ENCODE data around the gene MKRN2OS.

DNA sequence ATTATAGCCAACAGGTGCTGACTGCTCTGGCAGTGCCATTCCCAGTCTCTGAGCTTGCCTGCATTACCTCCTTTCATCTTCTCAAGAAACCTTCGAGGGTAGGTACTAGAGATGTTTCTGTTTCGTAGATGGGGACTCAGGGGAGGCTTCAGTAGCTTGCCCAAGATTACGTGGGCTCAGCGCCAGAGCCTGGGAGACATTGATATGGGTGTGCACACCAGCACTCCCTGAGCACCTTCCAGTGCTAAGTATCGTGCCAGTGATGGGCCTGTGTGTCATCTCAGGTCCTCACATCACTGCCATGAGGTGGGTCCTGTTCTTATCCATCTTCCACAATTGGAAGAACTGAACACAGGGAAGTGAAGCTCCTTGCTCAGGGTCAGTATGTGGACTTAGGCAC lies 45.8 kb downstream of the MKRN2OS start:
- TF ChIP-seq POLR2AphosphoS5 (IDR thresholded peaks at IDR 0.05) (no peak), POLR2A (IDR thresholded peaks at IDR 0.05) (no peak)
- TF ChIP-seq, protein P1, sequence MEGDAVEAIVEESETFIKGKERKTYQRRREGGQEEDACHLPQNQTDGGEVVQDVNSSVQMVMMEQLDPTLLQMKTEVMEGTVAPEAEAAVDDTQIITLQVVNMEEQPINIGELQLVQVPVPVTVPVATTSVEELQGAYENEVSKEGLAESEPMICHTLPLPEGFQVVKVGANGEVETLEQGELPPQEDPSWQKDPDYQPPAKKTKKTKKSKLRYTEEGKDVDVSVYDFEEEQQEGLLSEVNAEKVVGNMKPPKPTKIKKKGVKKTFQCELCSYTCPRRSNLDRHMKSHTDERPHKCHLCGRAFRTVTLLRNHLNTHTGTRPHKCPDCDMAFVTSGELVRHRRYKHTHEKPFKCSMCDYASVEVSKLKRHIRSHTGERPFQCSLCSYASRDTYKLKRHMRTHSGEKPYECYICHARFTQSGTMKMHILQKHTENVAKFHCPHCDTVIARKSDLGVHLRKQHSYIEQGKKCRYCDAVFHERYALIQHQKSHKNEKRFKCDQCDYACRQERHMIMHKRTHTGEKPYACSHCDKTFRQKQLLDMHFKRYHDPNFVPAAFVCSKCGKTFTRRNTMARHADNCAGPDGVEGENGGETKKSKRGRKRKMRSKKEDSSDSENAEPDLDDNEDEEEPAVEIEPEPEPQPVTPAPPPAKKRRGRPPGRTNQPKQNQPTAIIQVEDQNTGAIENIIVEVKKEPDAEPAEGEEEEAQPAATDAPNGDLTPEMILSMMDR (IDR thresholded peaks at IDR 0.05): no peak
